Measurements from ENCODE around the gene OCIAD1.
"Not testable (repeated sequence)": the region's sequence is repeated elsewhere in the genome, so short reads cannot be mapped to it uniquely, and the experiment has no call there.

The OCIAD1 gene

GRCh38 chr4:48816971-48817370, 13.9 kb upstream of the OCIAD1 start:
- no peak for DNase-seq (ENCODE audit: low read depth)

GRCh38 chr4:48821431-48821830, 9.5 kb upstream of the OCIAD1 start:
- not testable (repeated sequence) for DNase-seq (ENCODE audit: low read depth)

- no peak for DNase-seq (ENCODE audit: low read depth)
Observed at GRCh38 chr4:48827622-48828021, 3.3 kb upstream of the OCIAD1 start.

- no peak for DNase-seq (ENCODE audit: low read depth)
Observed at GRCh38 chr4:48831532-48832030, 693 bp downstream of the OCIAD1 start.

GRCh38 chr4:48832571-48832970, 1.7 kb downstream of the OCIAD1 start:
- no peak for DNase-seq (ENCODE audit: low read depth)

- DNase-seq (ENCODE audit: low read depth), result no peak
Observed at GRCh38 chr4:48836658-48837057, 5.8 kb downstream of the OCIAD1 start.

GRCh38 chr4:48841045-48841827, 10.3 kb downstream of the OCIAD1 start:
- DNase-seq (ENCODE audit: low read depth), result no peak

GRCh38 chr4:48844843-48845242, 14.0 kb downstream of the OCIAD1 start:
- no peak for DNase-seq (ENCODE audit: low read depth)

GRCh38 chr4:48848799-48849198, 17.9 kb downstream of the OCIAD1 start:
- not testable (repeated sequence) for DNase-seq (ENCODE audit: low read depth)

- DNase-seq (ENCODE audit: low read depth), result no peak
Observed at GRCh38 chr4:48851651-48852050, 20.8 kb downstream of the OCIAD1 start.

- DNase-seq (ENCODE audit: low read depth), result no peak
Observed at GRCh38 chr4:48853604-48854394, 22.9 kb downstream of the OCIAD1 start.

GRCh38 chr4:48854395-48854683, 23.5 kb downstream of the OCIAD1 start:
- no peak for DNase-seq (ENCODE audit: low read depth)

GRCh38 chr4:48854982-48855381, 24.1 kb downstream of the OCIAD1 start:
- no peak for DNase-seq (ENCODE audit: low read depth)

GRCh38 chr4:48858130-48858529, 27.2 kb downstream of the OCIAD1 start:
- no peak for DNase-seq (ENCODE audit: low read depth)

GRCh38 chr4:48862038-48862437, 31.1 kb downstream of the OCIAD1 start:
- no peak for DNase-seq (ENCODE audit: low read depth)

GRCh38 chr4:48862661-48863060, 31.8 kb downstream of the OCIAD1 start:
- no peak for DNase-seq (ENCODE audit: low read depth)

GRCh38 chr4:48863728-48864127, 32.8 kb downstream of the OCIAD1 start:
- no peak for DNase-seq (ENCODE audit: low read depth)

GRCh38 chr4:48864696-48865095, 33.8 kb downstream of the OCIAD1 start:
- DNase-seq (ENCODE audit: low read depth), result not testable (repeated sequence)

GRCh38 chr4:48877827-48878535, 47.1 kb downstream of the OCIAD1 start:
- no peak for DNase-seq (ENCODE audit: low read depth)

GRCh38 chr4:48879561-48880442, 48.9 kb downstream of the OCIAD1 start:
- DNase-seq (ENCODE audit: low read depth), result no peak

GRCh38 chr4:48881646-48882045, 50.8 kb downstream of the OCIAD1 start:
- not testable (repeated sequence) for DNase-seq (ENCODE audit: low read depth)

- not testable (repeated sequence) for DNase-seq (ENCODE audit: low read depth)
Observed at GRCh38 chr4:48889750-48890149, 58.9 kb downstream of the OCIAD1 start.
